Stomach (tissue), 4 donors: Measurements from ENCODE around the gene CLEC16A.

ENCODE experiments used
- CTCF ChIP-seq, 7 experiments: fragments of 450-650 bp in 4 of 7; fragments of 200-600 bp in 3 of 7; sonication (generic) in 3 of 7; IDR thresholded peaks; one replicate each; pipeline ENCODE4 v1.5.1; 2016 to 2019; ENCODE audit warnings: antibody characterized with exemption in 7 of 7, control low read depth in 2 of 7, mild to moderate bottlenecking in 1 of 7
- EP300 ChIP-seq: sonication (generic); formaldehyde crosslinking; IDR thresholded peaks from one replicate; pipeline ENCODE4 v1.6.1; 2017; ENCODE audit warnings: antibody characterized with exemption
- POLR2A ChIP-seq, 4 donors: fragments of 450-650 bp; IDR thresholded peaks; one replicate each; pipeline ENCODE4 v1.6.1; 2016; ENCODE audit warnings: antibody characterized with exemption in 4 of 4, control low read depth in 2 of 4, mild to moderate bottlenecking in 1 of 4, moderate library complexity in 1 of 4
- POLR2AphosphoS5 ChIP-seq, 3 donors: sonication (generic); formaldehyde crosslinking; IDR thresholded peaks; one replicate each; pipeline ENCODE4 v1.6.1; 2016; ENCODE audit warnings: antibody characterized with exemption in 3 of 3

GRCh38 chr16:10995565-10995964 is 51.2 kb downstream of the CLEC16A start:
- no peak for TF ChIP-seq POLR2AphosphoS5 (IDR thresholded peaks at IDR 0.05)
- TF ChIP-seq CTCF (IDR thresholded peaks at IDR 0.05): no peak
- no peak for TF ChIP-seq POLR2A (IDR thresholded peaks at IDR 0.05)
- no peak for TF ChIP-seq EP300
